A549 (cell line): ENCODE data around the gene NRXN3.

Source experiments
- BHLHE40 ChIP-seq: IDR thresholded peaks from 2 replicates; pipeline ENCODE4 v1.6.1; 2012; ENCODE audit warnings: low read depth, low read length, inconsistent platforms
- CBX2 ChIP-seq: fragments of 200-600 bp; sonication (generic); IDR thresholded peaks from 2 replicates; pipeline ENCODE4 v1.6.1; 2016; ENCODE audit warnings: low read depth, mild to moderate bottlenecking, borderline replicate concordance
- CEBPB ChIP-seq, 2 experiments: fragments of >200 bp in 1 of 2; sonication (Bioruptor Twin) in 1 of 2; formaldehyde crosslinking in 1 of 2; IDR thresholded peaks; 2 replicates each; pipeline ENCODE4 v1.6.1; 2012 to 2016
- EP300 ChIP-seq, 2 experiments: fragments of >200 bp; sonication (Bioruptor Twin); formaldehyde crosslinking; IDR thresholded peaks; 2 replicates in 1 of 2; 3 replicates in 1 of 2; pipeline ENCODE4 v1.6.1; 2016 to 2017
- GATA3 ChIP-seq: IDR thresholded peaks from 2 replicates; pipeline ENCODE4 v1.6.1; 2012; ENCODE audit warnings: borderline replicate concordance
- KDM5A ChIP-seq: fragments of 200-600 bp; sonication (generic); IDR thresholded peaks from 2 replicates; pipeline ENCODE4 v1.6.1; 2016; ENCODE audit warnings: antibody characterized with exemption, mild to moderate bottlenecking
- MAZ ChIP-seq: fragments of 150-350 bp; IDR thresholded peaks from 2 replicates; pipeline ENCODE4 v1.6.1; 2014; ENCODE audit warnings: antibody characterized with exemption, low read depth, low read length, borderline replicate concordance
- POLR2A ChIP-seq: IDR thresholded peaks from 2 replicates; pipeline ENCODE4 v1.6.1; 2012; ENCODE audit warnings: mild to moderate bottlenecking, low read length
- RAD21 ChIP-seq, 2 experiments: fragments of >200 bp in 1 of 2; sonication (Bioruptor Twin) in 1 of 2; formaldehyde crosslinking in 1 of 2; IDR thresholded peaks in 1 of 2; conservative IDR thresholded peaks in 1 of 2; 2 replicates in 1 of 2; 3 replicates in 1 of 2; pipeline ENCODE4 v1.6.1; 2012 to 2018; ENCODE audit warnings: inconsistent platforms in 1 of 2
- TF ChIP-seq, protein P1 (sequence below): fragments of >200 bp; sonication (Bioruptor Twin); formaldehyde crosslinking; IDR thresholded peaks from 3 replicates; pipeline ENCODE4 v1.5.1; 2016
- TF ChIP-seq, protein P2 (sequence below): fragments of 200-600 bp; sonication (generic); IDR thresholded peaks from 2 replicates; pipeline ENCODE4 v1.6.1; 2016; ENCODE audit warnings: antibody characterized with exemption, mild to moderate bottlenecking, moderate library complexity
- TF ChIP-seq, protein P3 (sequence below): fragments of 450-650 bp; IDR thresholded peaks from 2 replicates; pipeline ENCODE4 v1.6.1; 2014; ENCODE audit warnings: antibody characterized with exemption
- TF ChIP-seq, protein P4 (sequence below): IDR thresholded peaks from 2 replicates; pipeline ENCODE4 v1.6.1; 2012

DNA sequence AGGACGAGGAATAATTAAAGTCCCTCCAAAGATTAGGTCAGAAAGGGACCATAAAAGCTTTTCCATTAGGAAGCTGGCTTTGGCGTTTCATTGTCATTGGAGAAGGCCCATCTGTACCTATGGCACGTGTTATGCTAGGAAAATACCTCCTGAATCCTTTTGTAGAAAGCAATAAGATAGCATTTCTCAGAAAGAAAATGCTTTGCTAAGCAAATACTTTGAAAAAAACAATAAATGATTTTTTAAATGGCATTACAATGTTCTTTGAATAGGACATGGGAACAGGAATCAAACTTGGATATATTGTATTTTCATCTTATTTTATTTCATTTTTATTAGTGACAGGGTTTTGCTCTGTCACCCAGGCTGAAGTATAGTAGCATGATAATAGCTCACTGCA lies 967.7 kb downstream of the NRXN3 start:
- TF ChIP-seq CEBPB (IDR thresholded peaks at IDR 0.05) (no peak), POLR2A (no peak), MAZ (no peak), KDM5A (no peak), EP300 (IDR thresholded peaks at IDR 0.05) (no peak), BHLHE40 (no peak), GATA3 (no peak), CBX2 (no peak), RAD21 (conservative IDR thresholded peaks at IDR 0.05 in 1 of 2, IDR thresholded peaks at IDR 0.05 in 1 of 2) (no peak)
- TF ChIP-seq, protein P1, sequence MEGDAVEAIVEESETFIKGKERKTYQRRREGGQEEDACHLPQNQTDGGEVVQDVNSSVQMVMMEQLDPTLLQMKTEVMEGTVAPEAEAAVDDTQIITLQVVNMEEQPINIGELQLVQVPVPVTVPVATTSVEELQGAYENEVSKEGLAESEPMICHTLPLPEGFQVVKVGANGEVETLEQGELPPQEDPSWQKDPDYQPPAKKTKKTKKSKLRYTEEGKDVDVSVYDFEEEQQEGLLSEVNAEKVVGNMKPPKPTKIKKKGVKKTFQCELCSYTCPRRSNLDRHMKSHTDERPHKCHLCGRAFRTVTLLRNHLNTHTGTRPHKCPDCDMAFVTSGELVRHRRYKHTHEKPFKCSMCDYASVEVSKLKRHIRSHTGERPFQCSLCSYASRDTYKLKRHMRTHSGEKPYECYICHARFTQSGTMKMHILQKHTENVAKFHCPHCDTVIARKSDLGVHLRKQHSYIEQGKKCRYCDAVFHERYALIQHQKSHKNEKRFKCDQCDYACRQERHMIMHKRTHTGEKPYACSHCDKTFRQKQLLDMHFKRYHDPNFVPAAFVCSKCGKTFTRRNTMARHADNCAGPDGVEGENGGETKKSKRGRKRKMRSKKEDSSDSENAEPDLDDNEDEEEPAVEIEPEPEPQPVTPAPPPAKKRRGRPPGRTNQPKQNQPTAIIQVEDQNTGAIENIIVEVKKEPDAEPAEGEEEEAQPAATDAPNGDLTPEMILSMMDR, result no peak
- TF ChIP-seq, protein P2, sequence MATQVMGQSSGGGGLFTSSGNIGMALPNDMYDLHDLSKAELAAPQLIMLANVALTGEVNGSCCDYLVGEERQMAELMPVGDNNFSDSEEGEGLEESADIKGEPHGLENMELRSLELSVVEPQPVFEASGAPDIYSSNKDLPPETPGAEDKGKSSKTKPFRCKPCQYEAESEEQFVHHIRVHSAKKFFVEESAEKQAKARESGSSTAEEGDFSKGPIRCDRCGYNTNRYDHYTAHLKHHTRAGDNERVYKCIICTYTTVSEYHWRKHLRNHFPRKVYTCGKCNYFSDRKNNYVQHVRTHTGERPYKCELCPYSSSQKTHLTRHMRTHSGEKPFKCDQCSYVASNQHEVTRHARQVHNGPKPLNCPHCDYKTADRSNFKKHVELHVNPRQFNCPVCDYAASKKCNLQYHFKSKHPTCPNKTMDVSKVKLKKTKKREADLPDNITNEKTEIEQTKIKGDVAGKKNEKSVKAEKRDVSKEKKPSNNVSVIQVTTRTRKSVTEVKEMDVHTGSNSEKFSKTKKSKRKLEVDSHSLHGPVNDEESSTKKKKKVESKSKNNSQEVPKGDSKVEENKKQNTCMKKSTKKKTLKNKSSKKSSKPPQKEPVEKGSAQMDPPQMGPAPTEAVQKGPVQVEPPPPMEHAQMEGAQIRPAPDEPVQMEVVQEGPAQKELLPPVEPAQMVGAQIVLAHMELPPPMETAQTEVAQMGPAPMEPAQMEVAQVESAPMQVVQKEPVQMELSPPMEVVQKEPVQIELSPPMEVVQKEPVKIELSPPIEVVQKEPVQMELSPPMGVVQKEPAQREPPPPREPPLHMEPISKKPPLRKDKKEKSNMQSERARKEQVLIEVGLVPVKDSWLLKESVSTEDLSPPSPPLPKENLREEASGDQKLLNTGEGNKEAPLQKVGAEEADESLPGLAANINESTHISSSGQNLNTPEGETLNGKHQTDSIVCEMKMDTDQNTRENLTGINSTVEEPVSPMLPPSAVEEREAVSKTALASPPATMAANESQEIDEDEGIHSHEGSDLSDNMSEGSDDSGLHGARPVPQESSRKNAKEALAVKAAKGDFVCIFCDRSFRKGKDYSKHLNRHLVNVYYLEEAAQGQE, result no peak
- TF ChIP-seq, protein P3, sequence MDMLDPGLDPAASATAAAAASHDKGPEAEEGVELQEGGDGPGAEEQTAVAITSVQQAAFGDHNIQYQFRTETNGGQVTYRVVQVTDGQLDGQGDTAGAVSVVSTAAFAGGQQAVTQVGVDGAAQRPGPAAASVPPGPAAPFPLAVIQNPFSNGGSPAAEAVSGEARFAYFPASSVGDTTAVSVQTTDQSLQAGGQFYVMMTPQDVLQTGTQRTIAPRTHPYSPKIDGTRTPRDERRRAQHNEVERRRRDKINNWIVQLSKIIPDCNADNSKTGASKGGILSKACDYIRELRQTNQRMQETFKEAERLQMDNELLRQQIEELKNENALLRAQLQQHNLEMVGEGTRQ, result no peak
- TF ChIP-seq, protein P4, sequence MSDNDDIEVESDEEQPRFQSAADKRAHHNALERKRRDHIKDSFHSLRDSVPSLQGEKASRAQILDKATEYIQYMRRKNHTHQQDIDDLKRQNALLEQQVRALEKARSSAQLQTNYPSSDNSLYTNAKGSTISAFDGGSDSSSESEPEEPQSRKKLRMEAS, result no peak
